Stimulated activated naive B cell treated with anti-CD40 and anti-IgM and Interleukin-4, amounts not matched to agents 10 μg/mL and 1 μg/mL and 100 μg/mL, for 72 hours (primary cell): Measurements from ENCODE around the gene ACTMAP.
"Not testable (repeated sequence)": the region's sequence is repeated elsewhere in the genome, so short reads cannot be mapped to it uniquely, and the experiment has no call there.

Experiments used
- ATAC-seq, 2 donors: fragments of 150-1000 bp; cut with Tn5 transposase; replicated peaks; 2 replicates each; pipeline ENCODE4 v1.10.0; 2021; ENCODE audit warnings: moderate library complexity in 1 of 2
- DNase-seq: peaks from one replicate; pipeline ENCODE4 v3.0.0; 2021
- H3K27ac Mint-ChIP-seq: one replicate; pipeline ENCODE4 v1.8.0; 2022; ENCODE audit warnings: mild to moderate bottlenecking, mixed read lengths
- H3K27me3 Mint-ChIP-seq, 2 donors: one replicate each; pipeline ENCODE4 v1.8.0; 2022; ENCODE audit warnings: mixed read lengths in 2 of 2
- H3K36me3 Mint-ChIP-seq, 2 donors: one replicate each; pipeline ENCODE4 v1.8.0; 2022; ENCODE audit warnings: mixed read lengths in 2 of 2, mild to moderate bottlenecking in 1 of 2
- H3K4me1 Mint-ChIP-seq, 2 donors: one replicate each; pipeline ENCODE4 v1.8.0; 2022; ENCODE audit warnings: mixed read lengths in 2 of 2, mild to moderate bottlenecking in 1 of 2
- H3K4me3 Mint-ChIP-seq, 2 donors: one replicate each; pipeline ENCODE4 v1.8.0; 2022; ENCODE audit warnings: mild to moderate bottlenecking in 2 of 2, mixed read lengths in 2 of 2, moderate library complexity in 1 of 2
- H3K9me3 Mint-ChIP-seq, 2 donors: one replicate each; pipeline ENCODE4 v1.8.0; 2022; ENCODE audit warnings: mixed read lengths in 2 of 2, mild to moderate bottlenecking in 1 of 2

ACTMAP gene

GRCh38 chr19:40750058-40750873, at the start of gene ACTMAP:
Gene ACTMAP (minus strand): TSS chr19:40750477. CDS start chr19:40749803, 674 bp downstream.
- Mint-ChIP-seq H3K9me3 (peaks cover 0 to 2% of the 10 kb centered on the region in 2 donors), H3K36me3 (peaks cover 34 to 41% of the 10 kb centered on the region in 2 donors), H3K27ac (peak within 1 kb of the TSS; percentile 99), H3K4me1 (peaks cover 25 to 45% of the 10 kb centered on the region in 2 donors), H3K4me3 (peak within 1 kb of the TSS; percentile 85 to 99), H3K27me3 (no peaks in the 10 kb centered on the region)
- peak; percentile 89 to 90 for ATAC-seq
- DNase-seq = peak; percentile 100

DNA sequence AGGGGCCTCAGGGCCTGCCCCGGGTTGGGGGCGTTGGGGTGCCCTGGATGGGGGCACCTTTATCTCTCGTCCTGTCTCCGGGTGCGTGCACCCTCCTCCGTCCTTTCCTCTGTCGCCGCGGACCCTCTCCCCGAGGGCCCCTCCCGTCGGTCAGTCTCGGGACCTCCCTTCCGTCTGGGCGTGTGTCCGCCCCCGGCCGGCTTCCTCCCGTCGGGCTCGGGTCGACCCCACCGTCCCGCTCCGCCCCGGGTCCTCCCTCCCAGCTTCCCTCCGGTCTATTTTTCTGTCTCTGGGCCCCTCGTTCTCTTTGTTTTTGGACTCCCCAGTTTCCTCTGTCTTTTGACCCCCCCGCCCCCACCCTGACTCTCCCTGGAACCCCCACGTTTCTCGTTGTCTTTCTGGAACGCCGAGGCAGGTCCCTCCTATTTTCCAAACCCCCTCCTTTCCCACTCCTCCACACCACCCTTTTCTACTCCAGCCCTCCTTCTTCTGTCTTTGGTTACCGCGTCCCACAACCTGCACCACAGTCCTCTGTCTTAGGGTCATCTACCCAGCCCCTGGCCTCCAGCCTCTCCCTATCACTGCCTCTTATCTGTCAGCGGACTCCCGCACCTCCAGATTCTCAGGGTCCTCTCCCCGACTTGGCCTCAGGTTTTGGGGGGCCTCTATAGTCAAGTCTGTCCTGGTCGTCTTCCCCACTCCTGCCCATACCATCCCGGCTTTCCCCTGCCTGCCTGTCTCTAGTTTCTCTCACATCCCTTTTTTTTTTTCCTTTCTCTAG, 49.5 kb upstream of the ACTMAP start:
- peak overlapping the region; percentile 93 for H3K27ac Mint-ChIP-seq
- peak in 1 of 2 donors; percentile 3 for ATAC-seq
- no peaks in the 10 kb centered on the region for H3K27me3 Mint-ChIP-seq
- H3K9me3 Mint-ChIP-seq = no peaks in the 10 kb centered on the region
- peak overlapping the region; percentile 92 to 93 for H3K4me3 Mint-ChIP-seq
- H3K4me1 Mint-ChIP-seq = peaks cover 70 to 79% of the 10 kb centered on the region in 2 donors
- no peak for DNase-seq
- peaks cover 45 to 66% of the 10 kb centered on the region in 2 donors for H3K36me3 Mint-ChIP-seq

DNA sequence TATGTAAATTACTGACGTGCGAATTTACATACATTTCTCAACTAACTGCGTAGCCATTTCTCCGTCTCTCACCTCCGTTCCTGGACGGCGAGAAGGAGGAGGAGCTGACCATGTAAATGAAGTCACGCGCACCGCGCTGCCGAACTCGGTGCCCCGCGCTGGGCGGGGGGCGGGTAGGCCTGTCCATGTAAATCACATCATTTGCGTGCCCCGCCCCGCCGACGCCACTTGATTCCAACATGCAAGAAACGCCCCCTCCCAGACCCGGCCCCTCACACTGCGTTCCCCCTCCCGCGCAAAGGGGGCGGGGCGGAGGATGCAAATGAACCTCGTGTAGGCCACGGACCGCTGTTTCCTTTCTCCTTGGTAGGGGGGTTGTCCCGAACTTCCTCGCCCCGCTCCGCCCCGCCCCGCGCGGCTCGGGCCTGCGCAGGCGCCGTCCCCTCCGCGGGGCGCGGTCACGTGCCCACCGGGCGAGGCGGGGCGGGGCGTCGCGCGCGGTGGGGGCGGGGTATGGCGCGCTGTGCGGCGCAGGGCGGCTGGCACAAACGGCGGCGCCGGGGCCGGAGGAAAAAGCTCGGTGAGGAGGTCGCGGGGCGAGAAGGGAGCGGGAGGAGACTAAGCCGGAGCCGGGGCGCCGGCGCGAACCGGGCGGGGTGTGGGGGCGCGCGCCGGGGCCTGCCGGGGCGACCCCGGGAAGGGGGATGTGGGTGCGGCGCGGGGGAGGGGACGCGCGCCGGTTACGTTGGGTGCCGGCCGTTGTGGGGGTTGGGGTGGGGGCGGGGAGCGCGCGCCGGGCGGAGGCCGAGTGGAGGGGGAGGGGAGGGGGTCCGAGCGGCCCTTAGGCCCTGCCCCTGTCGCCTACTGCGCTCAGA, 48.6 kb upstream of the ACTMAP start, which contains the start of gene EGLN2:
TSS of gene EGLN2 (plus strand) at position 509 of the 875 bp plus-strand sequence. CDS start 1,382 bp downstream, outside the sequence.
- DNase-seq (peak; percentile 100), ATAC-seq (peak; percentile 85 to 86)
- Mint-ChIP-seq H3K4me3 (peak within 1 kb of the TSS; percentile 92 to 93), H3K36me3 (peaks cover 39 to 58% of the 10 kb centered on the region in 2 donors), H3K27me3 (no peaks in the 10 kb centered on the region), H3K27ac (peak within 1 kb of the TSS; percentile 99), H3K9me3 (no peaks in the 10 kb centered on the region), H3K4me1 (peaks cover 61 to 71% of the 10 kb centered on the region in 2 donors)

DNA sequence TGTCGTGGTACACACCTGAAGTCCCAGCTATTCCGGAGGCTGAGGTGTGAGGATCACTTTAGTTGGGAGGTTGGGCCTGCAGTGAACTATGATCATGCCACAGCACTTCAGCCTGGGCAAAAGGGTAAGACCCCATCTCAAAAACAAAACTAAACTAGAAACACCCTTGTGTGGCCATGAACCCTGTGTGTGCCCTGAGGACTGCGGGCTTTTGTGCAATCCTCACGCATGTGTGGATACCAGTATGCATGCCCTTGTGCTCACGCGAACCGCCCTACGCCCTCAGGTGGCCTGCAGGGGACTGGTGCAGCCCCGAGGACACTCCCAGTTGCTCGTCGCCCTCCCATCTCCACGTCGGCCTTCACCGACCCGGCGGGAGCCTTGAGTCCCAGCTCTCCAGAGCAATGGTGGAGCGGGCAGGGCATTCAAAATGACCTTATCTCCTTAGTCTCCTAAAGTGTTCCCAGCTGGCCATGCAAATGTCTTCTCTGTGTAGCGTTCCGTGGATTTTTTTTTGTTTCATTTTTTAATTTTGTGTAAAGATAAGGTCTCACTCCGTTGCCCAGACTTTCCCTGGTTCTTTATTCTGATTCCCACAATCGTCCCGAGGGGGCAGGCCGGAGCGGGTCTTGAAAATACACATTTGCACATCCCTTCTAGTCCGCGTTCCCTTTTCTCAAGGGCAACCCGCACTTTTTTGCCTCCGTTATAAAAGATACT, 47.8 kb upstream of the ACTMAP start:
- Mint-ChIP-seq H3K4me3 (peak overlapping the region; percentile 91 to 93), H3K9me3 (no peaks in the 10 kb centered on the region), H3K36me3 (peaks cover 35 to 51% of the 10 kb centered on the region in 2 donors), H3K27me3 (no peaks in the 10 kb centered on the region), H3K4me1 (peaks cover 54 to 65% of the 10 kb centered on the region in 2 donors), H3K27ac (peak overlapping the region; percentile 99)
- ATAC-seq (peak; percentile 70 to 71), DNase-seq (peak; percentile 79)

- H3K4me1 Mint-ChIP-seq = peaks cover 49 to 65% of the 10 kb centered on the region in 2 donors
- peak overlapping the region; percentile 91 to 93 for H3K4me3 Mint-ChIP-seq
- peaks cover 30 to 46% of the 10 kb centered on the region in 2 donors for H3K36me3 Mint-ChIP-seq
- ATAC-seq (no peak), DNase-seq (no peak)
- H3K9me3 Mint-ChIP-seq = no peaks in the 10 kb centered on the region
- H3K27ac Mint-ChIP-seq = peak overlapping the region; percentile 99
- H3K27me3 Mint-ChIP-seq = no peaks in the 10 kb centered on the region
Observed at GRCh38 chr19:40797166-40797962, 47.1 kb upstream of the ACTMAP start.

GRCh38 chr19:40791996-40792395, 41.7 kb upstream of the ACTMAP start:
- Mint-ChIP-seq H3K36me3 (peaks cover 30 to 43% of the 10 kb centered on the region in 2 donors), H3K4me3 (no peak overlapping the region), H3K9me3 (no peaks in the 10 kb centered on the region), H3K27ac (peak overlapping the region; percentile 62), H3K4me1 (peaks cover 31 to 48% of the 10 kb centered on the region in 2 donors), H3K27me3 (no peaks in the 10 kb centered on the region)
- ATAC-seq (peak in 1 of 2 donors; percentile 14), DNase-seq (no peak)

GRCh38 chr19:40791349-40791748, 41.1 kb upstream of the ACTMAP start:
- H3K4me3 Mint-ChIP-seq = no peak overlapping the region
- no peak for ATAC-seq
- no peaks in the 10 kb centered on the region for H3K9me3 Mint-ChIP-seq
- H3K27me3 Mint-ChIP-seq = no peaks in the 10 kb centered on the region
- H3K27ac Mint-ChIP-seq = peak overlapping the region; percentile 87
- H3K4me1 Mint-ChIP-seq = peaks cover 30 to 48% of the 10 kb centered on the region in 2 donors
- no peak for DNase-seq
- peaks cover 33 to 45% of the 10 kb centered on the region in 2 donors for H3K36me3 Mint-ChIP-seq

- no peak for DNase-seq
- Mint-ChIP-seq H3K9me3 (no peaks in the 10 kb centered on the region), H3K36me3 (peaks cover 52 to 71% of the 10 kb centered on the region in 2 donors), H3K27ac (peak overlapping the region; percentile 47), H3K4me1 (peaks cover 27 to 51% of the 10 kb centered on the region in 2 donors), H3K27me3 (no peaks in the 10 kb centered on the region), H3K4me3 (no peak overlapping the region)
- no peak for ATAC-seq
Observed at GRCh38 chr19:40786060-40787037, 36.1 kb upstream of the ACTMAP start.

DNA sequence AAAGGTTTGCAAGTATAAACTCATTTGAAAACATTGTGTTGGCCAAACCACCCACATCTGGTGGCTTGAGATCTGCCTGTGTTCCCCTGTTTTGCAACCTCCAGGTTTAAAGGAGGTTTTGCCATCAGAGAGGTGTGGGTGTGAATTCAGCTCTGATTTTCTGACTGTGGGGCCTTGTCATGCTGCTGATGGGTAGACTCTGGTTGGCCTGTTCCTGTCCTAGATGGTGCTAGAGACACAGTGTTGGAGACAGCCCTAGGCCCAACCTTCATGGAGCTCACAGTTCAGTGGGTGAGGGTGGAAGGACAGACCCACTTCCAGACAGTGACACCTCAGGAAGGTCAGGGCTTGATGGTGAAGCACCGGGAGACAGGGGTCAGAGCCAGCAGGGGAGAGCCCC, 35.2 kb upstream of the ACTMAP start:
- Mint-ChIP-seq H3K4me1 (peaks cover 29 to 55% of the 10 kb centered on the region in 2 donors), H3K36me3 (peaks cover 53 to 74% of the 10 kb centered on the region in 2 donors), H3K27me3 (no peaks in the 10 kb centered on the region), H3K4me3 (no peak overlapping the region), H3K27ac (peak overlapping the region; percentile 67), H3K9me3 (no peaks in the 10 kb centered on the region)
- DNase-seq = no peak
- no peak for ATAC-seq

GRCh38 chr19:40784146-40784545, 33.9 kb upstream of the ACTMAP start:
- H3K4me3 Mint-ChIP-seq, H3K9me3 Mint-ChIP-seq, H3K27me3 Mint-ChIP-seq, H3K27ac Mint-ChIP-seq, DNase-seq, ATAC-seq: not testable (repeated sequence)
- H3K4me1 Mint-ChIP-seq = peaks cover 33 to 59% of the 10 kb centered on the region in 2 donors
- H3K36me3 Mint-ChIP-seq = peaks cover 53 to 74% of the 10 kb centered on the region in 2 donors

DNA sequence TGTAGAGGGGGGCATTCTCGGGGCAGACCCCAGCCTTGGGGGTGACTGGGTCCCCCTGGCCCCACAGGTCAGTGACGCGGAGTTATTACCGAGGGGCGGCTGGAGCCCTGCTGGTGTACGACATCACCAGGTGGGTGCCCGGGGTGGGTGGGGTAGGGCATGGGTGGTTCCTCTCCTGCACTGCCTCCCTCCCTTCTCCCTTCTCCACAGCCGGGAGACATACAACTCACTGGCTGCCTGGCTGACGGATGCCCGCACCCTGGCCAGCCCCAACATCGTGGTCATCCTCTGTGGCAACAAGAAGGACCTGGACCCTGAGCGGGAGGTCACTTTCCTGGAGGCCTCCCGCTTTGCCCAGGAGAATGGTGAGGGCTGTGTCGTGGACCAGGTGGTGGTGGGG, 33.4 kb upstream of the ACTMAP start:
- H3K27ac Mint-ChIP-seq = no peak overlapping the region
- DNase-seq (no peak), ATAC-seq (no peak)
- H3K27me3 Mint-ChIP-seq = no peaks in the 10 kb centered on the region
- peaks cover 53 to 71% of the 10 kb centered on the region in 2 donors for H3K36me3 Mint-ChIP-seq
- H3K4me3 Mint-ChIP-seq = no peak overlapping the region
- H3K9me3 Mint-ChIP-seq = no peaks in the 10 kb centered on the region
- H3K4me1 Mint-ChIP-seq = peaks cover 35 to 63% of the 10 kb centered on the region in 2 donors
